ENCODE measurements around the gene CCDC107. TPM values are rescaled to one million over a fixed set of nuclear protein-coding genes. Genes with fewer than 3 reads are reported as not detected.

CCDC107 gene
- polyA plus RNA-seq, 2 of the 4 experiments (the other 2 are of a cell fraction), result 13.3 to 20.7 TPM

- no peak overlapping the region for H3K4me3 ChIP-seq
- no peak for ATAC-seq
- 89% methylated on average over 10 of the region's 13 CpGs for WGBS (ENCODE audit: missing lambda C conversion rate)
- CTCF ChIA-PET, result interaction anchor here (1.4 to 21.5 kb wide), 5 partner anchors 14 to 82 kb away, joined by 3 to 498 read pairs (median 7); partner anchors contain the start of genes ARHGEF39, CCDC107, RMRP and TPM2
- POLR2A ChIA-PET, result no interaction called here
- no peak for FAIRE-seq
- no peak overlapping the region for H3K4me2 ChIP-seq
- no peak for DNase-seq (ENCODE audit: low read depth in 1 of 2, low spot score in 1 of 2)
- H3K9me3 ChIP-seq, result no peaks in the 10 kb centered on the region
- H3K27ac ChIP-seq, result no peak overlapping the region
- H3K4me1 ChIP-seq, result peaks cover 26% of the 10 kb centered on the region
- TF ChIP-seq FOXS1 (CRISPR knock-in tag; IDR thresholded peaks at IDR 0.05) (no peak), HES2 (IDR thresholded peaks at IDR 0.05) (no peak), RFX5 (IDR thresholded peaks at IDR 0.05) (no peak), HEYL (CRISPR knock-in tag; IDR thresholded peaks at IDR 0.05) (no peak), FOSL2 (IDR thresholded peaks at IDR 0.05) (no peak), FOSL2 (CRISPR knock-in tag; IDR thresholded peaks at IDR 0.05) (no peak), POLR2AphosphoS2 (conservative IDR thresholded peaks at IDR 0.05; ENCODE audit: low read length) (no peak), ZFP36 (IDR thresholded peaks at IDR 0.05; ENCODE audit: borderline replicate concordance, partially characterized antibody) (no peak), TP53 (CRISPR knock-in tag; IDR thresholded peaks at IDR 0.05) (no peak), RNF2 (IDR thresholded peaks at IDR 0.05; ENCODE audit: borderline replicate concordance, low read depth) (no peak), RCOR1 (IDR thresholded peaks at IDR 0.05; ENCODE audit: low read depth, low read length) (no peak), CBX2 (IDR thresholded peaks at IDR 0.05; ENCODE audit: borderline replicate concordance, low read depth) (no peak), MAX (IDR thresholded peaks at IDR 0.05) (no peak), JUN (IDR thresholded peaks at IDR 0.05) (no peak), RAD21 (conservative IDR thresholded peaks at IDR 0.05 in 1 of 2, IDR thresholded peaks at IDR 0.05 in 1 of 2) (no peak), ESRRA (IDR thresholded peaks at IDR 0.05; ENCODE audit: borderline replicate concordance, low read length) (no peak), ELK1 (IDR thresholded peaks at IDR 0.05; ENCODE audit: low read depth, low read length) (no peak)
- TF ChIP-seq, protein P1, sequence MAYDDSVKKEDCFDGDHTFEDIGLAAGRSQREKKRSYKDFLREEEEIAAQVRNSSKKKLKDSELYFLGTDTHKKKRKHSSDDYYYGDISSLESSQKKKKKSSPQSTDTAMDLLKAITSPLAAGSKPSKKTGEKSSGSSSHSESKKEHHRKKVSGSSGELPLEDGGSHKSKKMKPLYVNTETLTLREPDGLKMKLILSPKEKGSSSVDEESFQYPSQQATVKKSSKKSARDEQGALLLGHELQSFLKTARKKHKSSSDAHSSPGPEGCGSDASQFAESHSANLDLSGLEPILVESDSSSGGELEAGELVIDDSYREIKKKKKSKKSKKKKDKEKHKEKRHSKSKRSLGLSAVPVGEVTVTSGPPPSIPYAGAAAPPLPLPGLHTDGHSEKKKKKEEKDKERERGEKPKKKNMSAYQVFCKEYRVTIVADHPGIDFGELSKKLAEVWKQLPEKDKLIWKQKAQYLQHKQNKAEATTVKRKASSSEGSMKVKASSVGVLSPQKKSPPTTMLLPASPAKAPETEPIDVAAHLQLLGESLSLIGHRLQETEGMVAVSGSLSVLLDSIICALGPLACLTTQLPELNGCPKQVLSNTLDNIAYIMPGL (CRISPR knock-in tag; IDR thresholded peaks at IDR 0.05; ENCODE audit: borderline replicate concordance), result no peak
- TF ChIP-seq, protein P2, sequence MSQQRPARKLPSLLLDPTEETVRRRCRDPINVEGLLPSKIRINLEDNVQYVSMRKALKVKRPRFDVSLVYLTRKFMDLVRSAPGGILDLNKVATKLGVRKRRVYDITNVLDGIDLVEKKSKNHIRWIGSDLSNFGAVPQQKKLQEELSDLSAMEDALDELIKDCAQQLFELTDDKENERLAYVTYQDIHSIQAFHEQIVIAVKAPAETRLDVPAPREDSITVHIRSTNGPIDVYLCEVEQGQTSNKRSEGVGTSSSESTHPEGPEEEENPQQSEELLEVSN (IDR thresholded peaks at IDR 0.05; ENCODE audit: borderline replicate concordance, low read depth), result no peak
- TF ChIP-seq, protein P3, sequence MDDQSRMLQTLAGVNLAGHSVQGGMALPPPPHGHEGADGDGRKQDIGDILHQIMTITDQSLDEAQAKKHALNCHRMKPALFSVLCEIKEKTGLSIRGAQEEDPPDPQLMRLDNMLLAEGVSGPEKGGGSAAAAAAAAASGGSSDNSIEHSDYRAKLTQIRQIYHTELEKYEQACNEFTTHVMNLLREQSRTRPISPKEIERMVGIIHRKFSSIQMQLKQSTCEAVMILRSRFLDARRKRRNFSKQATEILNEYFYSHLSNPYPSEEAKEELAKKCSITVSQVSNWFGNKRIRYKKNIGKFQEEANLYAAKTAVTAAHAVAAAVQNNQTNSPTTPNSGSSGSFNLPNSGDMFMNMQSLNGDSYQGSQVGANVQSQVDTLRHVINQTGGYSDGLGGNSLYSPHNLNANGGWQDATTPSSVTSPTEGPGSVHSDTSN (IDR thresholded peaks at IDR 0.05), result no peak
Observed at GRCh38 chr9:35675204-35675603, 17.1 kb downstream of the CCDC107 start.

DNA sequence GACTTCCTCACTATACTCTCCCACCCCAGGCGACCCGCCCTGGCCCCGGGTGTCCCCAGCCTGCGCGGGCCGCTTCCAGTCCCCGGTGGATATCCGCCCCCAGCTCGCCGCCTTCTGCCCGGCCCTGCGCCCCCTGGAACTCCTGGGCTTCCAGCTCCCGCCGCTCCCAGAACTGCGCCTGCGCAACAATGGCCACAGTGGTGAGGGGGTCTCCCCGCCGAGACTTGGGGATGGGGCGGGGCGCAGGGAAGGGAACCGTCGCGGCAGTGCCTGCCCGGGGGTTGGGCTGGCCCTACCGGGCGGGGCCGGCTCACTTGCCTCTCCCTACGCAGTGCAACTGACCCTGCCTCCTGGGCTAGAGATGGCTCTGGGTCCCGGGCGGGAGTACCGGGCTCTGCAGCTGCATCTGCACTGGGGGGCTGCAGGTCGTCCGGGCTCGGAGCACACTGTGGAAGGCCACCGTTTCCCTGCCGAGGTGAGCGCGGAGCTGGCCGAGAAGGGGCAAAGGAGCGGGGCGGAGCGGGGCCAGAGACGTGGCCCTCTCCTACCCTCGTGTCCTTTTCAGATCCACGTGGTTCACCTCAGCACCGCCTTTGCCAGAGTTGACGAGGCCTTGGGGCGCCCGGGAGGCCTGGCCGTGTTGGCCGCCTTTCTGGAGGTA lies 17.8 kb downstream of the CCDC107 start:
- ATAC-seq, result no peak
- WGBS (ENCODE audit: missing lambda C conversion rate), result 93% methylated on average over 37 of the region's 51 CpGs
- no peak overlapping the region for H3K4me2 ChIP-seq
- peaks cover 21% of the 10 kb centered on the region for H3K4me1 ChIP-seq
- 0 out of 6 replicates have a peak overlapping the region, but pooled peaks of 1 of the 2 experiments have one; percentile 10 for H3K27ac ChIP-seq
- no peaks in the 10 kb centered on the region for H3K9me3 ChIP-seq
- CTCF ChIA-PET, result interaction anchor here (0.6 to 21.5 kb wide), 6 partner anchors 15 to 81 kb away, joined by 3 to 498 read pairs (median 6); partner anchors contain the start of genes ARHGEF39, CCDC107, RMRP and TPM2
- no peak for FAIRE-seq
- DNase-seq (ENCODE audit: low read depth in 1 of 2, low spot score in 1 of 2), result no peak
- no peak for TF ChIP-seq POLR2A (IDR thresholded peaks at IDR 0.05; ENCODE audit: low read length)
- TF ChIP-seq JUN (IDR thresholded peaks at IDR 0.05), result no peak
- TF ChIP-seq CBX8 (IDR thresholded peaks at IDR 0.05), result no peak
- POLR2A ChIA-PET, result no interaction called here
- H3K4me3 ChIP-seq, result no peak overlapping the region

Data from A549 (cell line).